Psoas muscle (tissue), 8 donors: ENCODE measurements around the gene ADAP2. TPM values are rescaled to one million over a fixed set of nuclear protein-coding genes. Genes with fewer than 3 reads are reported as not detected.
"Not testable (repeated sequence)": the region's sequence is repeated elsewhere in the genome, so short reads cannot be mapped to it uniquely, and the experiment has no call there.

Experiments
- ATAC-seq, 4 donors: fragments of 200-7000 bp; cut with Tn5 transposase; one replicate each; pipeline ENCODE4 v1.9.1; 2020; ENCODE audit warnings: moderate library complexity in 3 of 4, mild to moderate bottlenecking in 2 of 4
- DNase-seq, 2 donors: peaks; one replicate each; pipeline ENCODE4 v3.0.0-alpha.2; 2020
- H3K27ac ChIP-seq: fragments of 200-600 bp; one replicate; pipeline ENCODE4 v1.8.0; 2022
- H3K27me3 ChIP-seq, 3 donors: fragments of 200-600 bp in 1 of 3; one replicate each; pipeline versions ENCODE4 v1.6.1 to v1.8.0; 2013 to 2022; ENCODE audit warnings: low read length in 2 of 3, mild to moderate bottlenecking in 2 of 3, moderate library complexity in 1 of 3; ENCODE audit not compliant: insufficient read depth in 3 of 3
- H3K36me3 ChIP-seq, 2 donors: fragments of 200-600 bp in 1 of 2; one replicate each; pipeline versions ENCODE4 v1.6.1 to v1.8.0; 2013 to 2022; ENCODE audit warnings: low read depth in 1 of 2, mild to moderate bottlenecking in 1 of 2, moderate library complexity in 1 of 2; ENCODE audit not compliant: insufficient read depth in 1 of 2
- H3K4me1 ChIP-seq: fragments of 200-600 bp; one replicate; pipeline ENCODE4 v1.8.0; 2022
- H3K4me3 ChIP-seq: fragments of 200-600 bp; one replicate; pipeline ENCODE4 v1.8.0; 2022; ENCODE audit warnings: mild to moderate bottlenecking
- H3K9me3 ChIP-seq: fragments of 200-600 bp; one replicate; pipeline ENCODE4 v1.8.0; 2022
- WGBS, 3 donors: extraction: QIAGEN DNeasy Blood & Tissue Kit; methylation state at CpG; one replicate each; pipeline versions ENCODE4 v1.1.6 to v1.1.7; 2013; 5-methylcytosine and 5-hydroxymethylcytosine counted together
- intact Hi-C, 2 donors: fragments of 100-400 bp; cut with DNase I; formaldehyde crosslinking; loops; one replicate each; pipeline versions ENCODE4 v1.11.0 to v1.14.2; 2022
- polyA plus RNA-seq, 3 donors: library from polyadenylated mRNA; stranded (reverse); fragments of 200-250 nt; gene quantifications; one replicate each; pipeline ENCODE4 v1.2.3, GENCODE V29; 2013
- total RNA-seq, 4 donors: library from RNA; stranded (reverse); fragmentation: NEBNext Ultra II Directional in 2 of 4; extraction: Animal tissue kit (Norgen Biotek cat#: 25700) in 2 of 4; gene quantifications; one replicate each; pipeline versions ENCODE4 v1.2.1 to v1.2.4, GENCODE V29; 2021 to 2023
- TF ChIP-seq, protein P1 (sequence below): fragments of 200-600 bp; IDR thresholded peaks from one replicate; pipeline ENCODE4 v1.8.0; 2022; ENCODE audit warnings: antibody characterized with exemption
- donor health status: healthy with polysubstance abuse.
- donor health status: DM: no; HTN: no; CAD: no; lungs with moderate emphysema.
- donor health status: Bipolar disorder and iron deficiency.
- donor health status: healthy.
- donor health status: DM: yes; HTN: yes; CAD: no.
- donor health status: DM: no; HTN: no; CAD: no.
- donor health status: DM: no; HTN: no; CAD: no.
- donor health status: DM: yes; HTN: yes; CAD: no.

ADAP2 gene
- total and polyA plus RNA-seq, 7 donors, result 1.0 to 4.6 (median 3.4) TPM

DNA sequence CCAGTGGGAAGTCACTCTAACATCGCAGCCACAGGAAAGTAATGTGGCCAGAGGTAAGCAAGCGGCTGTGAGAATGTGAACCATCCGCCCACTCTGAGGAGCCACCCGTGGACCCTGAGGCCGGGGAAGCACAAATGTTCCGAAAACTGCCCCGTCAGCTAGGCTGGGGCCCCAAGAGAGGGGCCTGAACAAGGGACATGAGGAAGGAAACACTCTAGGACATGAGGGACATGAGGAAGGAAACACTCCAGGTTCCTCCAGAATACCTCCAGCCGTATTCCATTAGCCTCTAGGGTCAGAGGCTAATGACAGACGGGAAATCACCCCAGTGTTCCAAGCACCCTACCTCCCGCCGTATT is 16.0 kb upstream of the ADAP2 start:
- WGBS, 3 donors, result 0 to 1% (median 1%) methylated on average over 11 of the region's 11 CpGs
- H3K27me3 ChIP-seq, result no peaks in the 10 kb centered on the region
- DNase-seq (no peak), ATAC-seq (peak; percentile 41 to 71 (median 52))
- peaks cover 14% of the 10 kb centered on the region for H3K4me1 ChIP-seq
- peaks cover 0 to 32% of the 10 kb centered on the region in 2 donors for H3K36me3 ChIP-seq
- peak overlapping the region; percentile 94 for H3K4me3 ChIP-seq
- H3K9me3 ChIP-seq, result no peaks in the 10 kb centered on the region
- intact Hi-C loops, result loop anchor here (2.0 to 10.0 kb wide), 3 partner anchors 65 to 309 kb away; partner anchors contain the start of genes CRLF3 (in 1 of the 2) and RNF135 (in 1 of the 2)
- H3K27ac ChIP-seq, result peak overlapping the region; percentile 88
- TF ChIP-seq, protein P1, sequence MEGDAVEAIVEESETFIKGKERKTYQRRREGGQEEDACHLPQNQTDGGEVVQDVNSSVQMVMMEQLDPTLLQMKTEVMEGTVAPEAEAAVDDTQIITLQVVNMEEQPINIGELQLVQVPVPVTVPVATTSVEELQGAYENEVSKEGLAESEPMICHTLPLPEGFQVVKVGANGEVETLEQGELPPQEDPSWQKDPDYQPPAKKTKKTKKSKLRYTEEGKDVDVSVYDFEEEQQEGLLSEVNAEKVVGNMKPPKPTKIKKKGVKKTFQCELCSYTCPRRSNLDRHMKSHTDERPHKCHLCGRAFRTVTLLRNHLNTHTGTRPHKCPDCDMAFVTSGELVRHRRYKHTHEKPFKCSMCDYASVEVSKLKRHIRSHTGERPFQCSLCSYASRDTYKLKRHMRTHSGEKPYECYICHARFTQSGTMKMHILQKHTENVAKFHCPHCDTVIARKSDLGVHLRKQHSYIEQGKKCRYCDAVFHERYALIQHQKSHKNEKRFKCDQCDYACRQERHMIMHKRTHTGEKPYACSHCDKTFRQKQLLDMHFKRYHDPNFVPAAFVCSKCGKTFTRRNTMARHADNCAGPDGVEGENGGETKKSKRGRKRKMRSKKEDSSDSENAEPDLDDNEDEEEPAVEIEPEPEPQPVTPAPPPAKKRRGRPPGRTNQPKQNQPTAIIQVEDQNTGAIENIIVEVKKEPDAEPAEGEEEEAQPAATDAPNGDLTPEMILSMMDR, result no peak

DNA sequence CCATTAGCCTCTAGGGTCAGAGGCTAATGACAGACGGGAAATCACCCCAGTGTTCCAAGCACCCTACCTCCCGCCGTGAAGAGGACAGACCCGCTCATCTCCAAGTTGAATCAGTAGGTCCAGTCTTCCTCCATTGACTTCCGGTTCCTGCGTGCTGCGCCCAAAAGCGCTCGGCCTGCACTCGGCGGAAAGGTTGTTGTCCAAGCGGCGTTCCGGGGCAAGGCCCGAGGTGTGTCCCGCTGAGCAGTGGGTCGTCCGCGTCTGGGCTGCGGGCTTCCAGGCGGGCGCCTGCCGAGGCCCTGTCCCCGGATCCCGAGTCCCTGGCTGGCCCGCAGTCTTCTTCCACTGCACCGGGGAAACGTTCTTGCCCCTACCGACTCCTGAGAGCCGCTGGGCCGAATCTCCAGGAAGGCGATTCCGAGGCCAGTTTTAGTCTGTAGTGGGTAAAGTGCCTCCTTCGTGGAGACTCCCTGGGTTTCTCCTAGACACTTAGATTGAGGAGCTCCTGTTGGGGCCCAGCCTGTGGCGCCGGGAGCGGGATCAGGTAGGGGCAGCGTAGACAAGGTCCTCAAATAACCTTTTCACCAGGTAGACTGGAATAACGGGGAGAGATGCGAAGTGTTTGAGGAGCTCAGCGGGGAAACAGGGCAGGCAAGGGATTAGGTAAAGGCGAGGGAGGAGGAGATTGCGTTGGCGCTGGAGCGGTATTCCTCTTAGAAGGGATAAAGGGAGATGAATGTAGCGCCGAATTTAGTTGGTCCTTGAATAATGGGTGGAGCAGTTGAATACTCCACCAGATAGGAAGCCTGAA is 15.4 kb upstream of the ADAP2 start, which contains the start of gene TEFM:
TSS of gene TEFM (minus strand) at position 138 of the 811 bp plus-strand sequence. CDS start at position 98, 40 bp downstream.
- TF ChIP-seq, protein P1, result no peak
- Histone ChIP-seq H3K9me3 (no peaks in the 10 kb centered on the region), H3K27ac (peak within 1 kb of the TSS; percentile 88), H3K4me3 (peak within 1 kb of the TSS; percentile 94), H3K36me3 (peaks cover 0 to 26% of the 10 kb centered on the region in 2 donors), H3K27me3 (no peaks in the 10 kb centered on the region), H3K4me1 (peaks cover 14% of the 10 kb centered on the region)
- DNase-seq (peak; percentile 89 to 94), ATAC-seq (peak; percentile 99 to 100 (median 99))
- WGBS, 3 donors, result 0 to 1% (median 0%) methylated on average over 47 of the region's 47 CpGs
- intact Hi-C loops, result loop anchor here (2.0 to 10.0 kb wide), 3 partner anchors 64 to 308 kb away; partner anchors contain the start of genes CRLF3 (in 1 of the 2) and RNF135 (in 1 of the 2)

DNA sequence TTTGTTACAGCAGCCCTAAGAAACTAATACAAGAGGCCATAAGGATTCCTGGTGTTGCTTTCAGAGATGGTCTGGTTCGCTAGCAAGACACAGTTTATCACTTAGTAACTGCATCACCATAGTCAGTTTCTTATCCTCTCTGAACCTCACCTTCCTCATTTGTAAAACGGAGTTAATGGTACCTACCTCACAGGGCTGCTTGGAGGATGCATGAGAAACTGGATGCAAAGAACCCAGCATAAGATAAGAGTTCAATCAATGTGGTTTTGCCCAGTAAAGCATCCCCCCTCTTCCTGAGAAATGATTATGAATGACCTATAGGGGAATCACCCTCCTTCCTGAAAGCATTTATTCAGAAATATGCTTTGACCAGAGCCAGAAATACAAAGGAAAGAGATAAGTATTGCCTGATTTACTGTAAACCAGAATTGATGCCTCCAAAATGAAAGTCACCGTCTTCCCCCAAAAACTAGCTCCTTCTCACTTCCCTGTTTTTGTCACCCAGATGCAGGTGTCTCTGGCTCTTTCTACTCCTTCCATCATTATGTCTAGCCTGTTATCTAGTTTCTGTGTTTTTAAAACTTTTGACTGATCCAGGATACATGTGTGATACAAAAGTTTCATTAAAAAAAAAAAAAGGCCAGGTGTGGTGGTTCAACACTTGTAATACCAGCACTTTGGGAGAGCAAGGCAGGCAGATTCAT is 12.9 kb upstream of the ADAP2 start:
- Histone ChIP-seq H3K27ac (no peak overlapping the region), H3K9me3 (no peaks in the 10 kb centered on the region), H3K4me3 (no peak overlapping the region), H3K36me3 (peaks cover 0 to 6% of the 10 kb centered on the region in 2 donors), H3K27me3 (no peaks in the 10 kb centered on the region), H3K4me1 (peaks cover 14% of the 10 kb centered on the region)
- intact Hi-C loops, result loop anchor here (5.0 to 10.0 kb wide), 2 partner anchors 87 to 306 kb away; partner anchors contain the start of gene CRLF3 (in 1 of the 2)
- DNase-seq, result no peak
- WGBS, 3 donors, result 83 to 89% (median 85%) methylated on average over 3 of the region's 3 CpGs
- ATAC-seq, result no peak
- TF ChIP-seq, protein P1, result no peak

DNA sequence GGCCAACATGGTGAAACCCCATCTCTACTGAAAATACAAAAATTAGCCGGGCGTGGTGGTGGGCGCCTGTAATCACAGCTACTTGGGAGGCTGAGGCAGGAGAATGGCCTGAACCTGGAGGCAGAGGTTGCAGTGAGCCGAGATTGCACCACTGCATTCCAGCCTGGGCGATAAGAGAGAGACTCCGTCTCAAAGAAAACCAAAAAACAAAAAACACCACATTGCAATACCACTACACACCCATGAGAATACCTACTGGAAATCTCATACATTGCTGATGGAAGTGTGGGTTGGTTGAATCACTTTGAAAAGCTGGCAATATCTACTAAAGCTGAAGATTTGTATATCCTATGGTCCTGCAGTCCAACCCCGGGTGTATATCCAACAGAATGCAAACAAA is 11.6 kb upstream of the ADAP2 start:
- intact Hi-C loops, H3K4me3 ChIP-seq, H3K9me3 ChIP-seq, H3K36me3 ChIP-seq, H3K27me3 ChIP-seq, H3K27ac ChIP-seq, H3K4me1 ChIP-seq, DNase-seq, ATAC-seq: not testable (repeated sequence)
- WGBS, 3 donors, result 95 to 96% (median 96%) methylated on average over 7 of the region's 7 CpGs

DNA sequence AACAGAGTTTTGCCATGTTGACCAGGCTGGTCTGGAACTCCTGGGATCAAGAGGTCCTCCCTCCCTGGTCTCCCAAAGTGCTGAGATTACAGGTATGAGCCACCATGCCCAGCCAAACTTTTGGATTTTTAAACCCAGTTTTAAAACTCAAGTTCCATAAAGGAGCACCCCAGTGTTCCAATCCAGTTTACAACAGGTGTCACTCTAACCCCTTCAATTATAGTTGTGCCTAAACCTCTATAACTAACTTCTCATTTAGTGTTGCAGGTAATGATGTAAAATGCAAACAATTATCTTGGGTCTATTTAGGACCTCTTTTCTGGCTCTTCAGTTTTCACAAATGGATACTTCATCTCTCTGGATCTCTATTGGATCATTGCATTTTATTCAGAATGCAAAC is 7.8 kb upstream of the ADAP2 start:
- no peak for ATAC-seq
- H3K36me3 ChIP-seq, result no peaks in the 10 kb centered on the region
- no peaks in the 10 kb centered on the region for H3K4me1 ChIP-seq
- intact Hi-C loops, result no loop called here
- TF ChIP-seq, protein P1, result no peak
- no peak for DNase-seq
- no peak overlapping the region for H3K27ac ChIP-seq
- H3K4me3 ChIP-seq, result no peak overlapping the region
- H3K27me3 ChIP-seq, result no peaks in the 10 kb centered on the region
- H3K9me3 ChIP-seq, result no peaks in the 10 kb centered on the region
